Measurements from ENCODE around the gene STAG3. TPM values are rescaled to one million over a fixed set of nuclear protein-coding genes. Genes with fewer than 3 reads are reported as not detected.

Gene STAG3
- total and polyA plus RNA-seq, 10 of the 15 experiments (the other 5 are each of a cell fraction or from before 2014, with no cell fraction given): 73.0 to 306 (median 120) TPM

DNA sequence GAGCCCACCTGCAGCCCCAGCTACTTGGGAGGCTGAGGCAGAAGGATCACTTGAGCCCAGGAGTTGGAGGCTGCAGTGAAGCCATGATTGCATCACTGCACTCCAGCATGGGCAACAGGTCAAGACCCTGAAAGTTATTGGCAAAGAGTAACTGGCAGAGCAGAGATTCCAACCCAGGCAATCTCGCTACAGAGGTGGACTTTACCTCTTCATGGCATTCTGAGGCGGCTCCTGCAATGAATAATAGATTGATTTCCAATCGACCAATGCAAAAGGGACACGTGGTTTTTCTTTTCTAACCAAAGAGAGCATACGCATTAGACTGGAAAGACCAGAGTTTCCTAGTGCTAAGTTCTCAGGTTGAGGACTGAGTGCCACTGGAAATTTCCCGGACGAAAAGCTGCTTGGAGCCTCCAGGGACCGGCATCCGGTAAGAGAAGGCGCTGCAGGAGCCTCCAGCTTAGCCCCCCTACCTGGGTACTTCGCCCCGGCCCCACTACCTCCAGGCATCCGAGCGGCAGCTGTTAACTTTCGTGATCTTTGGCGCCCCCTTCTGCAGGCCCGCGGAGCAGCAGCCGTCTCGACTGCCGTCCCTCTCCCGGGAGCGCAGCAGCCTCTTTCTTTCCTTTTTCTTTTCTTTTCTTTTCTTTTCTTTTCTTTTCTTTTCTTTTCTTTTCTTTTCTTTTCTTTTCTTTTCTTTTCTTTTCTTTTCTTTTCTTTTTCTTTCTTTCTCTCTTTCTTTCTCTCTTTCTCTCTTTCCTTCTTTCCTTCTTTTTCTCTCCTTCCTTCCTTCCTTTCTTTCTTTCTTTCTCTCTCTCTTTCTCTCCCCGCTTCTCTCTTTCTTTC is 46.9 kb upstream of the STAG3 start:
- POLR2A ChIA-PET: interaction anchor here (0.7 to 1.4 kb wide), 3 partner anchors 18 to 45 kb away, joined by 3 read pairs; partner anchors contain the start of gene LAMTOR4
- DNase-seq (ENCODE audit: low read depth, low spot score) (no peak), FAIRE-seq (no peak), ATAC-seq (no peak)
- WGBS (ENCODE audit: insufficient coverage, insufficient replicate concordance, low lambda C conversion rate, missing lambda C conversion rate): 12% methylated on average over 24 of the region's 24 CpGs
- Histone ChIP-seq H3K27me3 (replicated peaks in 1 of 2; ENCODE audit: control insufficient read depth in 2 of 2, insufficient read depth in 2 of 2, low read length in 1 of 2) (no peaks in the 10 kb centered on the region), H3K4me3 (no peak overlapping the region), H3K9me3 (replicated peaks; ENCODE audit: control insufficient read depth, insufficient read depth, low read length) (no peaks in the 10 kb centered on the region), H2AFZ (ENCODE audit: control insufficient read depth, low read depth, low read length) (peak overlapping the region; percentile 3; the same call in 1 of the 2 replicates), H3K36me3 (ENCODE audit: control insufficient read depth in 2 of 2, insufficient read depth in 2 of 2, low read length in 1 of 2) (no peaks in the 10 kb centered on the region), H3K4me1 (ENCODE audit: control insufficient read depth, insufficient read depth, low read length) (peaks cover 9% of the 10 kb centered on the region), H3K4me2 (ENCODE audit: control insufficient read depth, insufficient read depth) (0 out of 2 replicates have a peak overlapping the region, but pooled peaks have one; percentile 51), H3K79me2 (ENCODE audit: control insufficient read depth, insufficient read depth, low read length) (peaks cover 10% of the 10 kb centered on the region), H3K27ac (ENCODE audit: control insufficient read depth, insufficient read depth) (no peak overlapping the region), H4K20me1 (ENCODE audit: control insufficient read depth, insufficient read depth) (no peaks in the 10 kb centered on the region), H3K9ac (ENCODE audit: control insufficient read depth, insufficient read depth, low read length) (no peak overlapping the region)
- SMC1A ChIA-PET (ENCODE audit: uncharacterized antibody, unreplicated experiment): interaction anchor here (0.7 to 4.8 kb wide), 15 partner anchors 11 to 239 kb away, joined by 3 to 41 read pairs (median 6); partner anchors contain the start of genes AP4M1, MCM7 and TRIM4
- CTCF ChIA-PET: interaction anchor here (0.6 to 7.9 kb wide), 31 partner anchors 8 to 288 kb away, joined by 3 to 107 read pairs (median 5); partner anchors contain the start of genes AP4M1, AZGP1, LAMTOR4 and MCM7
- no TSS peak for BruUV-seq (replicated peaks)
- intact Hi-C loops (cut with micrococcal nuclease; ENCODE audit: unreplicated experiment): loop anchor here (5.0 kb wide), 3 partner anchors 211 to 276 kb away; no protein-coding TSS in a partner anchor
- in situ Hi-C loops (cut with MboI): loop anchor here (5.0 kb wide), 1 partner anchor 276 kb away; no protein-coding TSS in a partner anchor
- RAD21 ChIA-PET (ENCODE audit: unreplicated experiment): interaction anchor here (0.6 to 5.1 kb wide), 12 partner anchors 18 to 1363 kb away, joined by 3 to 49 read pairs (median 4); partner anchors contain the start of genes AP4M1, LAMTOR4 and ZKSCAN1
- TF ChIP-seq SMC3 (IDR thresholded peaks at IDR 0.05; ENCODE audit: borderline replicate concordance, low read length) (peak; percentile 46; the same call in 1 of the 2 replicates), NFYB (IDR thresholded peaks at IDR 0.05; ENCODE audit: insufficient read depth, low read depth, low read length) (no peak), NBN (IDR thresholded peaks at IDR 0.05) (peak; percentile 75; the same call in 1 of the 2 replicates), RAD21 (IDR thresholded peaks at IDR 0.05; ENCODE audit: insufficient read depth, low read depth, low read length) (peak; percentile 57), NRF1 (conservative IDR thresholded peaks at IDR 0.05; ENCODE audit: low read depth, low read length) (no peak), TCF12 (IDR thresholded peaks at IDR 0.05; ENCODE audit: low read depth, low read length) (peak; percentile 52; the same call in 1 of the 2 replicates), NR2F1 (conservative IDR thresholded peaks at IDR 0.05) (0 out of 2 replicates have a peak, but pooled peaks have one; percentile 30), STAT3 (IDR thresholded peaks at IDR 0.05; ENCODE audit: low read depth, low read length) (no peak), FOXM1 (IDR thresholded peaks at IDR 0.05; ENCODE audit: low read depth, low read length) (no peak), SMAD1 (IDR thresholded peaks at IDR 0.05; ENCODE audit: low read depth, partially characterized antibody) (no peak), NR2C2 (IDR thresholded peaks at IDR 0.05; ENCODE audit: borderline replicate concordance, control insufficient read depth, insufficient read length, low read depth) (no peak)
- TF ChIP-seq, protein P1, sequence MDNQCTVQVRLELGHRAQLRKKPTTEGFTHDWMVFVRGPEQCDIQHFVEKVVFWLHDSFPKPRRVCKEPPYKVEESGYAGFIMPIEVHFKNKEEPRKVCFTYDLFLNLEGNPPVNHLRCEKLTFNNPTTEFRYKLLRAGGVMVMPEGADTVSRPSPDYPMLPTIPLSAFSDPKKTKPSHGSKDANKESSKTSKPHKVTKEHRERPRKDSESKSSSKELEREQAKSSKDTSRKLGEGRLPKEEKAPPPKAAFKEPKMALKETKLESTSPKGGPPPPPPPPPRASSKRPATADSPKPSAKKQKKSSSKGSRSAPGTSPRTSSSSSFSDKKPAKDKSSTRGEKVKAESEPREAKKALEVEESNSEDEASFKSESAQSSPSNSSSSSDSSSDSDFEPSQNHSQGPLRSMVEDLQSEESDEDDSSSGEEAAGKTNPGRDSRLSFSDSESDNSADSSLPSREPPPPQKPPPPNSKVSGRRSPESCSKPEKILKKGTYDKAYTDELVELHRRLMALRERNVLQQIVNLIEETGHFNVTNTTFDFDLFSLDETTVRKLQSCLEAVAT (IDR thresholded peaks at IDR 0.05): peak; percentile 80
- TF ChIP-seq, protein P2, sequence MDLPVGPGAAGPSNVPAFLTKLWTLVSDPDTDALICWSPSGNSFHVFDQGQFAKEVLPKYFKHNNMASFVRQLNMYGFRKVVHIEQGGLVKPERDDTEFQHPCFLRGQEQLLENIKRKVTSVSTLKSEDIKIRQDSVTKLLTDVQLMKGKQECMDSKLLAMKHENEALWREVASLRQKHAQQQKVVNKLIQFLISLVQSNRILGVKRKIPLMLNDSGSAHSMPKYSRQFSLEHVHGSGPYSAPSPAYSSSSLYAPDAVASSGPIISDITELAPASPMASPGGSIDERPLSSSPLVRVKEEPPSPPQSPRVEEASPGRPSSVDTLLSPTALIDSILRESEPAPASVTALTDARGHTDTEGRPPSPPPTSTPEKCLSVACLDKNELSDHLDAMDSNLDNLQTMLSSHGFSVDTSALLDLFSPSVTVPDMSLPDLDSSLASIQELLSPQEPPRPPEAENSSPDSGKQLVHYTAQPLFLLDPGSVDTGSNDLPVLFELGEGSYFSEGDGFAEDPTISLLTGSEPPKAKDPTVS (IDR thresholded peaks at IDR 0.05; ENCODE audit: low read depth, low read length): no peak
- TF ChIP-seq, protein P3, sequence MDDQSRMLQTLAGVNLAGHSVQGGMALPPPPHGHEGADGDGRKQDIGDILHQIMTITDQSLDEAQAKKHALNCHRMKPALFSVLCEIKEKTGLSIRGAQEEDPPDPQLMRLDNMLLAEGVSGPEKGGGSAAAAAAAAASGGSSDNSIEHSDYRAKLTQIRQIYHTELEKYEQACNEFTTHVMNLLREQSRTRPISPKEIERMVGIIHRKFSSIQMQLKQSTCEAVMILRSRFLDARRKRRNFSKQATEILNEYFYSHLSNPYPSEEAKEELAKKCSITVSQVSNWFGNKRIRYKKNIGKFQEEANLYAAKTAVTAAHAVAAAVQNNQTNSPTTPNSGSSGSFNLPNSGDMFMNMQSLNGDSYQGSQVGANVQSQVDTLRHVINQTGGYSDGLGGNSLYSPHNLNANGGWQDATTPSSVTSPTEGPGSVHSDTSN (IDR thresholded peaks at IDR 0.05; ENCODE audit: insufficient replicate concordance, low read depth, low read length): no peak
